SK-N-SH (cell line): ENCODE measurements around the gene AUTS2. TPM values are rescaled to one million over a fixed set of nuclear protein-coding genes. Genes with fewer than 3 reads are reported as not detected.

ENCODE experiments used
- CTCF ChIA-PET: fragments of 300-600, 350-600 bp; formaldehyde crosslinking; extraction: SDS; loops from one replicate; lab custom pipeline; 2021; lab: Yijun Ruan, JAX
- POLR2A ChIA-PET: fragments of 350-600 bp; sonication (Branson Sonifier 250); formaldehyde crosslinking; extraction: SDS; loops from one replicate; lab custom pipeline; 2020; ENCODE audit warnings: antibody characterized with exemption, inconsistent platforms; lab: Yijun Ruan, JAX
- DNase-seq: peaks from one replicate; pipeline ENCODE4 v3.0.0; 2012
- H2AFZ ChIP-seq: fragments of 200-600 bp; sonication (generic); 2 replicates; pipeline ENCODE4 v1.8.1; 2016; ENCODE audit warnings: antibody characterized with exemption, mild to moderate bottlenecking, low read depth
- H3F3A ChIP-seq: fragments of 200-600 bp; sonication (generic); replicated peaks from 2 replicates; pipeline ENCODE3; 2016; ENCODE audit warnings: antibody characterized with exemption, mild to moderate bottlenecking; ENCODE audit not compliant: insufficient read depth
- H3K27ac ChIP-seq, 2 experiments: fragments of 200-500 bp in 1 of 2; fragments of 200-600 bp in 1 of 2; sonication (Bioruptor generic) in 1 of 2; sonication (generic), shearing (Covaris generic) in 1 of 2; 2 replicates each; pipeline versions ENCODE4 v1.5.1 to v1.6.1; 2014 to 2016; ENCODE audit warnings: low read depth in 2 of 2, inconsistent platforms in 1 of 2, low read length in 1 of 2, mild to moderate bottlenecking in 1 of 2, mixed read lengths in 1 of 2
- H3K27me3 ChIP-seq: fragments of 200-600 bp; sonication (generic), shearing (Covaris generic); 2 replicates; pipeline ENCODE4 v1.6.1; 2016; ENCODE audit warnings: mixed run types; ENCODE audit not compliant: insufficient read depth
- H3K36me3 ChIP-seq, 2 experiments: fragments of 200-500 bp in 1 of 2; fragments of 200-600 bp in 1 of 2; sonication (Bioruptor generic) in 1 of 2; sonication (generic) in 1 of 2; replicated peaks in 1 of 2; 2 replicates each; pipeline versions ENCODE3 to v1.5.1; 2014 to 2016; ENCODE audit warnings: low read length in 1 of 2, mild to moderate bottlenecking in 1 of 2; ENCODE audit not compliant: insufficient read depth in 2 of 2, control insufficient read depth in 1 of 2
- H3K4me1 ChIP-seq, 2 experiments: fragments of 200-500 bp in 1 of 2; fragments of 200-600 bp in 1 of 2; sonication (Bioruptor generic) in 1 of 2; sonication (generic), shearing (Covaris generic) in 1 of 2; 2 replicates each; pipeline versions ENCODE4 v1.5.1 to v1.6.1; 2014 to 2016; ENCODE audit warnings: low read depth in 1 of 2, low read length in 1 of 2, mixed run types in 1 of 2; ENCODE audit not compliant: insufficient read depth in 2 of 2, control insufficient read depth in 1 of 2
- H3K4me2 ChIP-seq: fragments of 200-600 bp; sonication (generic), shearing (Covaris generic); 2 replicates; pipeline ENCODE4 v1.6.1; 2017; ENCODE audit warnings: mixed run types
- H3K4me3 ChIP-seq, 2 experiments: fragments of 200-500 bp in 1 of 2; fragments of 200-600 bp in 1 of 2; sonication (Bioruptor generic) in 1 of 2; sonication (generic), shearing (Covaris generic) in 1 of 2; 2 replicates each; pipeline versions ENCODE4 v1.5.1 to v1.8.1; 2014 to 2016; ENCODE audit warnings: low read depth in 2 of 2, inconsistent platforms in 1 of 2, low read length in 1 of 2, mild to moderate bottlenecking in 1 of 2, mixed read lengths in 1 of 2, moderate library complexity in 1 of 2
- H3K79me2 ChIP-seq: fragments of 200-600 bp; sonication (generic); 2 replicates; pipeline ENCODE4 v1.8.1; 2017; ENCODE audit warnings: mild to moderate bottlenecking; ENCODE audit not compliant: insufficient read depth
- H3K9ac ChIP-seq: fragments of 200-600 bp; sonication (generic); 2 replicates; pipeline ENCODE4 v1.6.1; 2017; ENCODE audit warnings: mixed run types
- H3K9me2 ChIP-seq: fragments of 200-600 bp; sonication (generic); 2 replicates; pipeline ENCODE4 v1.6.1; 2017; ENCODE audit warnings: mixed run types
- H3K9me3 ChIP-seq: fragments of 200-600 bp; sonication (generic); 2 replicates; pipeline ENCODE4 v1.6.1; 2017; ENCODE audit warnings: mixed run types, mild to moderate bottlenecking, moderate library complexity
- H4K20me1 ChIP-seq: fragments of 200-600 bp; sonication (generic); 2 replicates; pipeline ENCODE4 v1.6.1; 2017; ENCODE audit warnings: mild to moderate bottlenecking, mixed run types; ENCODE audit not compliant: insufficient read depth
- CTCF ChIP-seq: fragments of 200-600 bp; sonication (generic); IDR thresholded peaks from 2 replicates; pipeline ENCODE4 v1.6.1; 2017; ENCODE audit warnings: antibody characterized with exemption, mild to moderate bottlenecking, moderate library complexity
- ELF1 ChIP-seq: IDR thresholded peaks from 2 replicates; pipeline ENCODE4 v1.4.0; 2012
- FOSL2 ChIP-seq: IDR thresholded peaks from 2 replicates; pipeline ENCODE4 v1.4.0; 2012; ENCODE audit warnings: low read depth, mild to moderate bottlenecking, moderate library complexity, borderline replicate concordance
- FOXJ3 ChIP-seq: sonication (generic); formaldehyde crosslinking; IDR thresholded peaks from 2 replicates; pipeline ENCODE4 v1.5.1; 2020; ENCODE audit warnings: mild to moderate bottlenecking, missing genetic modification reagents
- POLR2AphosphoS5 ChIP-seq: IDR thresholded peaks from 2 replicates; pipeline ENCODE4 v1.6.1; 2012; ENCODE audit warnings: low read depth, low read length
- RAD21 ChIP-seq: IDR thresholded peaks from 2 replicates; pipeline ENCODE4 v1.6.1; 2012; ENCODE audit warnings: mild to moderate bottlenecking, low read length
- RFX5 ChIP-seq: IDR thresholded peaks from 2 replicates; pipeline ENCODE4 v1.6.1; 2012; ENCODE audit warnings: mild to moderate bottlenecking, improper control_type of control experiment, low read length
- RXRA ChIP-seq: IDR thresholded peaks from 2 replicates; pipeline ENCODE4 v1.4.0; 2012; ENCODE audit warnings: low read depth, mild to moderate bottlenecking, borderline replicate concordance
- SMC3 ChIP-seq: IDR thresholded peaks from 2 replicates; pipeline ENCODE4 v1.6.1; 2012; ENCODE audit warnings: low read depth, low read length, improper control_type of control experiment
- TEAD4 ChIP-seq: IDR thresholded peaks from 2 replicates; pipeline ENCODE4 v1.4.0; 2012; ENCODE audit warnings: mild to moderate bottlenecking, borderline replicate concordance; ENCODE audit not compliant: insufficient read depth
- USF1 ChIP-seq: IDR thresholded peaks from 2 replicates; pipeline ENCODE4 v1.4.0; 2012; ENCODE audit warnings: low read depth, borderline replicate concordance
- USF2 ChIP-seq: fragments of 150-350 bp; IDR thresholded peaks from 2 replicates; pipeline ENCODE4 v1.6.1; 2017; ENCODE audit warnings: antibody characterized with exemption, low read length, low read depth, borderline replicate concordance
- YY1 ChIP-seq: IDR thresholded peaks from 2 replicates; pipeline ENCODE4 v1.4.0; 2012; ENCODE audit warnings: low read depth, mild to moderate bottlenecking
- WGBS: methylation state at CpG from one replicate; pipeline ENCODE4 v1.1.6; 2017; ENCODE audit warnings: low lambda C conversion rate; 5-methylcytosine and 5-hydroxymethylcytosine counted together
- polyA plus RNA-seq, 3 experiments: library from polyadenylated mRNA; depleted of rRNA; stranded (reverse); fragments of >200 nt; gene quantifications; 2 replicates each; pipeline ENCODE4 v1.2.3, GENCODE V29; 2012

AUTS2 gene
- polyA plus RNA-seq, 1 of the 3 experiments (the other 2 are of a cell fraction): 15.6 TPM

GRCh38 chr7:69754476-69754875 is 156.2 kb downstream of the AUTS2 start:
- Histone ChIP-seq H3K79me2 (0 out of 2 replicates have a peak, but pooled peaks cover 3% of the 10 kb centered on the region), H3K27ac (no peak overlapping the region), H3K4me2 (no peak overlapping the region), H3K27me3 (no peaks in the 10 kb centered on the region), H3K4me1 (peaks cover 22 to 28% of the 10 kb centered on the region in 2 experiments; a peak in 3 of 4 replicates), H3K9ac (no peak overlapping the region), H3K36me3 (no peaks in the 10 kb centered on the region), H3F3A (no peaks in the 10 kb centered on the region), H2AFZ (no peak overlapping the region), H3K4me3 (no peak overlapping the region), H4K20me1 (peaks cover 28% of the 10 kb centered on the region), H3K9me2 (no peaks in the 10 kb centered on the region), H3K9me3 (no peaks in the 10 kb centered on the region)
- POLR2A ChIA-PET: no interaction called here
- TF ChIP-seq SMC3: no peak
- TF ChIP-seq RFX5: no peak
- no peak for TF ChIP-seq ELF1
- TF ChIP-seq USF2: no peak
- TF ChIP-seq YY1: no peak
- no peak for TF ChIP-seq FOSL2
- no peak for TF ChIP-seq CTCF
- TF ChIP-seq RXRA: no peak
- TF ChIP-seq TEAD4: no peak
- no peak for TF ChIP-seq USF1
- TF ChIP-seq RAD21: no peak
- no peak for TF ChIP-seq FOXJ3
- DNase-seq: no peak
- WGBS: 86% methylated on average over 3 of the region's 3 CpGs
- CTCF ChIA-PET: interaction anchor here (0.6 to 1.0 kb wide), 3 partner anchors 9 to 48 kb away, joined by 3 read pairs; no protein-coding TSS in a partner anchor

GRCh38 chr7:69756235-69756634 is 158.0 kb downstream of the AUTS2 start:
- H3K27me3 ChIP-seq: no peaks in the 10 kb centered on the region
- no peaks in the 10 kb centered on the region for H3K36me3 ChIP-seq
- no peaks in the 10 kb centered on the region for H3F3A ChIP-seq
- H3K79me2 ChIP-seq: peaks cover 3% of the 10 kb centered on the region; the same call in 1 of the 2 replicates
- no peaks in the 10 kb centered on the region for H3K9me2 ChIP-seq
- peak overlapping the region in 1 of 2 experiments; percentile 4; a peak in 1 of 4 replicates for H3K27ac ChIP-seq
- DNase-seq: no peak
- 87% methylated on average over 1 of the region's 1 CpG for WGBS
- TF ChIP-seq RFX5 (no peak), POLR2AphosphoS5 (no peak), RAD21 (no peak), SMC3 (no peak), USF2 (no peak)
- ChIA-PET CTCF (interaction anchor here (1.0 kb wide), 1 partner anchor 176 kb away, joined by 3 read pairs; no protein-coding TSS in a partner anchor), POLR2A (no interaction called here)
- H4K20me1 ChIP-seq: peaks cover 25% of the 10 kb centered on the region
- H3K9me3 ChIP-seq: no peaks in the 10 kb centered on the region
- H3K9ac ChIP-seq: no peak overlapping the region
- H3K4me1 ChIP-seq: peaks cover 25 to 28% of the 10 kb centered on the region in 2 experiments; a peak in 3 of 4 replicates
- no peak overlapping the region for H3K4me3 ChIP-seq
- 0 out of 2 replicates have a peak overlapping the region, but pooled peaks have one; percentile 27 for H3K4me2 ChIP-seq
- H2AFZ ChIP-seq: no peak overlapping the region
